ENCODE results near the gene NKX2-4. TPM values are rescaled to one million over a fixed set of nuclear protein-coding genes. Genes with fewer than 3 reads are reported as not detected.
"Not testable (repeated sequence)": the region's sequence is repeated elsewhere in the genome, so short reads cannot be mapped to it uniquely, and the experiment has no call there.

Gene NKX2-4
- total RNA-seq, 4 donors from 2014 or later = not detected

DNA sequence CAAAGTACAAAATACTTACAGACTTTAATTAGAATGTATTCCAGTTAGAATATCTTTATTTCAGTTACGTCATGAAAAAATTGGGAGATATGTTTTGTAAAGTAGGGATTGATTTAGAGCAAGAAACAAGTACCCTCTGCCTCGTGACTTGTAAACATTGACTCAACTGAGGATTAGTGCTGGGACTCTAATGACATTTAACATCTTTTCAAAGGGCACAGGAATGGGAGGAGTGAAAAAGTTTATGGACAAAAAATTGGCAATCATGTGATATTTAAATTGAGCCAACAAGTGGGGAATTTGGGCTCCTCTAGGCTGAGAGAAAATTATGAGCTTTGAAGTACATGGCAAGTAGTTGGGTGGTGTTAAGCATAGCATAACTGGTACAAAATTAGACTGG, 25.3 kb downstream of the NKX2-4 start:
- WGBS, 2 donors (ENCODE audit: low coverage in 1 of 2) = 50 to 58% methylated on average over 2 of the region's 2 CpGs
- no peaks in the 10 kb centered on the region for H3K9me3 ChIP-seq
- H3K4me3 ChIP-seq = no peak overlapping the region
- H3K27ac ChIP-seq = no peak overlapping the region
- peaks cover 5 to 45% of the 10 kb centered on the region in 2 donors for H3K36me3 ChIP-seq
- ATAC-seq = no peak
- peaks cover 0 to 19% (median 0%) of the 10 kb centered on the region in 3 donors for H3K4me1 ChIP-seq
- TF ChIP-seq, protein P1, sequence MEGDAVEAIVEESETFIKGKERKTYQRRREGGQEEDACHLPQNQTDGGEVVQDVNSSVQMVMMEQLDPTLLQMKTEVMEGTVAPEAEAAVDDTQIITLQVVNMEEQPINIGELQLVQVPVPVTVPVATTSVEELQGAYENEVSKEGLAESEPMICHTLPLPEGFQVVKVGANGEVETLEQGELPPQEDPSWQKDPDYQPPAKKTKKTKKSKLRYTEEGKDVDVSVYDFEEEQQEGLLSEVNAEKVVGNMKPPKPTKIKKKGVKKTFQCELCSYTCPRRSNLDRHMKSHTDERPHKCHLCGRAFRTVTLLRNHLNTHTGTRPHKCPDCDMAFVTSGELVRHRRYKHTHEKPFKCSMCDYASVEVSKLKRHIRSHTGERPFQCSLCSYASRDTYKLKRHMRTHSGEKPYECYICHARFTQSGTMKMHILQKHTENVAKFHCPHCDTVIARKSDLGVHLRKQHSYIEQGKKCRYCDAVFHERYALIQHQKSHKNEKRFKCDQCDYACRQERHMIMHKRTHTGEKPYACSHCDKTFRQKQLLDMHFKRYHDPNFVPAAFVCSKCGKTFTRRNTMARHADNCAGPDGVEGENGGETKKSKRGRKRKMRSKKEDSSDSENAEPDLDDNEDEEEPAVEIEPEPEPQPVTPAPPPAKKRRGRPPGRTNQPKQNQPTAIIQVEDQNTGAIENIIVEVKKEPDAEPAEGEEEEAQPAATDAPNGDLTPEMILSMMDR (IDR thresholded peaks at IDR 0.05) = no peak
- peak; percentile 30 for TF ChIP-seq POLR2AphosphoS5 (IDR thresholded peaks at IDR 0.05)
- H3K27me3 ChIP-seq = no peaks in the 10 kb centered on the region

DNA sequence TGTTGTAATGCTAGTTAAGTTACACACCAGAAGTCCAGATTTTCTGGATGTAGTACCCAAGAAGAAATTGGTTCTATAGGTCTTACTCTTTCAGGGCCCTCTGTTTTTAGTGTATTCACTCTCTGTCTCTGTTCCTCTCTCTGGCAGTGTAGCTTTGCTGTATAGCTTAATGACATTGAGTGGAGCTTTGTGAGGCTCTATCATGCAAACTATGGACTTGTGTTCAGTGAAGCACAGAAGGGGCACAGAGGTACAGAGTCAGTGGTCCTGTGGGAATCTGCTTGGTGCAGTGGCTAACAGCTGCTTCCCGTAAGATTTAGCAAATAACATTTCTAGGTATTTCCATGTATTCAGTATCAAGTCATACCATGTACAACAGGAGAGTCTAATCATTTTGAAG, 26.1 kb downstream of the NKX2-4 start:
- no peaks in the 10 kb centered on the region for H3K27me3 ChIP-seq
- peaks cover 6 to 47% of the 10 kb centered on the region in 2 donors for H3K36me3 ChIP-seq
- H3K4me3 ChIP-seq = no peak overlapping the region
- ATAC-seq = no peak
- 79 to 89% methylated on average over 1 of the region's 1 CpG for WGBS, 2 donors (ENCODE audit: low coverage in 1 of 2)
- TF ChIP-seq POLR2AphosphoS5 (IDR thresholded peaks at IDR 0.05) (no peak), EP300 (IDR thresholded peaks at IDR 0.05) (no peak), POLR2A (IDR thresholded peaks at IDR 0.05) (no peak)
- TF ChIP-seq, protein P1 (IDR thresholded peaks at IDR 0.05) = no peak
- no peak overlapping the region for H3K27ac ChIP-seq
- H3K4me1 ChIP-seq = peaks cover 0 to 19% (median 0%) of the 10 kb centered on the region in 3 donors
- no peaks in the 10 kb centered on the region for H3K9me3 ChIP-seq

DNA sequence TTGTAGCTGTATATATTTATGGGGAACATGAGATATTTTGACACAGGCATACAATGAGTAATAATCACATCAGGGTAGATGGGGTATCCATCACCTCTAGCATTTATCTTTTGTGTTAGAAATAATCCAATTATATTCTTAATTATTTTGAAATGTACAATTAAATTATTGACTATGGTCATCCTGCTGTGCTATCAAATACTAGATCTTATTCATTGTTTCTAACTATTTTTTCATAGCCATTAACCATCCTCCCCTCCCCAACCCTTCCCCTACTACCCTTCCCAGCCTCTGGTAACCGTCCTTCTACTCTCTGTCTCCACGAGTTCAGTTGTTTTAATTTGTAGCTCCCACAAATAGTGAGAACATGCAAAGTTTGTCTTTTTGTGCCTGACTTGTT, 28.5 kb downstream of the NKX2-4 start:
- Histone ChIP-seq H3K9me3 (no peaks in the 10 kb centered on the region), H3K4me3 (no peak overlapping the region), H3K27me3 (no peaks in the 10 kb centered on the region), H3K4me1 (peaks cover 0 to 19% (median 0%) of the 10 kb centered on the region in 3 donors), H3K36me3 (peaks cover 6 to 63% of the 10 kb centered on the region in 2 donors), H3K27ac (no peak overlapping the region)
- WGBS, 2 donors (ENCODE audit: low coverage in 1 of 2) = 42% methylated on average over 2 of the region's 2 CpGs
- TF ChIP-seq POLR2AphosphoS5 (IDR thresholded peaks at IDR 0.05) (no peak), POLR2A (IDR thresholded peaks at IDR 0.05) (no peak), EP300 (IDR thresholded peaks at IDR 0.05) (no peak)
- TF ChIP-seq, protein P1 (IDR thresholded peaks at IDR 0.05) = no peak
- ATAC-seq = no peak

DNA sequence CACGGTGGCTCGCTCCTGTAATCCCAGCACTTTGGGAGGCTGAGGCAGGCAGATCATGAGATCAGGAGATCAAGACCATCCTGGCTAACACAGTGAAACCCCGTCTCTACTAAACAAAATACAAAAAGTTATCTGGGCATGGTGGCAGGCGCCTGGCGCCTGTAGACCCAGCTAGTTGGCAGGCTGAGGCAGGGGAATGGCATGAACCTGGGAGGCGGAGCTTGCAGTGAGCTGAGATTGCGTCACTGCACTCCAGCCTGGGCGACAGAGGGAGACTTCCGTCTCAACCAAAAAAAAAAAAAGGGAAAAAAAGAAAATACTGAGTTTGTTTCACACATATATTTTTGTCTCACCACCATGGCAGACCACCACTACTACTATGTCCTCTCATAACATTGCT, 31.1 kb downstream of the NKX2-4 start:
- H3K4me1 ChIP-seq, ATAC-seq, H3K9me3 ChIP-seq, H3K27ac ChIP-seq, H3K4me3 ChIP-seq, H3K27me3 ChIP-seq: not testable (repeated sequence)
- H3K36me3 ChIP-seq = peaks cover 6 to 75% of the 10 kb centered on the region in 2 donors
- WGBS, 2 donors (ENCODE audit: low coverage in 1 of 2) = 86 to 94% methylated on average over 5 to 8 of the region's 9 CpGs

DNA sequence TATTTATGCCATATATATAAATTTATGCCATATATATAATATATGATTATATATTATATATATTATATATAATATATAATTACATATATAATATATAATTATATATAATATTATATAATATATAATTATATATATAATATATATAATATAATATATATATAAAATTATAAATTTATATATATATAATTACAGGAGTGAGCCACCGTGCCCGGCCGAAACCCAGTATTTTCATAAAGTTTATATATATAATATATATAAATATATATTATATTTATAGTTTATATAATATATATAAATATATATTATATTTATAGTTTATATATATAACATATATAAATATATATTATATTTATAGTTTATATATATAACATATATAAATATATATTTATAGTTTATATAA, 31.6 kb downstream of the NKX2-4 start:
- peaks cover 0 to 4% (median 0%) of the 10 kb centered on the region in 3 donors for H3K4me1 ChIP-seq
- H3K27ac ChIP-seq = no peak overlapping the region
- H3K4me3 ChIP-seq = no peak overlapping the region
- no peak for ATAC-seq
- no peaks in the 10 kb centered on the region for H3K9me3 ChIP-seq
- TF ChIP-seq POLR2AphosphoS5 (IDR thresholded peaks at IDR 0.05) (no peak), EP300 (IDR thresholded peaks at IDR 0.05) (no peak), POLR2A (IDR thresholded peaks at IDR 0.05) (no peak)
- TF ChIP-seq, protein P1 (IDR thresholded peaks at IDR 0.05) = no peak
- H3K27me3 ChIP-seq = no peaks in the 10 kb centered on the region
- H3K36me3 ChIP-seq = peaks cover 6 to 75% of the 10 kb centered on the region in 2 donors
- 95 to 97% methylated on average over 3 of the region's 3 CpGs for WGBS, 2 donors (ENCODE audit: low coverage in 1 of 2)

Data from gastroesophageal sphincter (tissue), 4 donors.